ENCODE data around the gene GDF9. TPM values are rescaled to one million over a fixed set of nuclear protein-coding genes. Genes with fewer than 3 reads are reported as not detected.

Gene GDF9
- total RNA-seq, 2 donors from 2014 or later: 1.9 to 2.8 TPM

GRCh38 chr5:132827943-132828673 lies 38.2 kb downstream of the GDF9 start:
- Mint-ChIP-seq H3K36me3 (ENCODE audit: insufficient read depth in 2 of 2) (no peaks in the 10 kb centered on the region), H3K4me3 (no peak overlapping the region), H3K9me3 (no peaks in the 10 kb centered on the region)

GRCh38 chr5:132826424-132827082 lies 39.7 kb downstream of the GDF9 start:
- Mint-ChIP-seq H3K4me1 (ENCODE audit: low read depth) (peaks cover 9% of the 10 kb centered on the region), H3K36me3 (ENCODE audit: insufficient read depth in 2 of 2) (no peaks in the 10 kb centered on the region), H3K4me3 (peak overlapping the region; percentile 59 to 68), H3K9me3 (no peaks in the 10 kb centered on the region), H3K27ac (no peak overlapping the region), H3K27me3 (ENCODE audit: low read depth) (peaks cover 73% of the 10 kb centered on the region)
- ATAC-seq (replicated peaks in 1 of 2) (no peak), DNase-seq (no peak)

More at GRCh38 chr5:132827943-132828673, 38.2 kb downstream of the GDF9 start:
- no peak for DNase-seq
- Mint-ChIP-seq H3K4me1 (ENCODE audit: low read depth) (peaks cover 9% of the 10 kb centered on the region), H3K27ac (no peak overlapping the region), H3K27me3 (ENCODE audit: low read depth) (peaks cover 75% of the 10 kb centered on the region)
- no peak for ATAC-seq (replicated peaks in 1 of 2)

GRCh38 chr5:132825834-132826391 lies 40.4 kb downstream of the GDF9 start:
- DNase-seq (peak; percentile 41 to 49), ATAC-seq (replicated peaks in 1 of 2) (peak; percentile 47 to 54)
- H3K4me3 Mint-ChIP-seq: peak overlapping the region; percentile 59 to 68
- no peak overlapping the region for H3K27ac Mint-ChIP-seq
- peaks cover 67% of the 10 kb centered on the region for H3K27me3 Mint-ChIP-seq (ENCODE audit: low read depth)
- no peaks in the 10 kb centered on the region for H3K36me3 Mint-ChIP-seq (ENCODE audit: insufficient read depth in 2 of 2)
- H3K9me3 Mint-ChIP-seq: no peaks in the 10 kb centered on the region
- peaks cover 9% of the 10 kb centered on the region for H3K4me1 Mint-ChIP-seq (ENCODE audit: low read depth)

- peaks cover 71% of the 10 kb centered on the region for H3K27me3 Mint-ChIP-seq (ENCODE audit: low read depth)
These were observed 41.0 kb downstream of the GDF9 start for GRCh38 chr5:132825033-132825833.

GRCh38 chr5:132824426-132824825 lies 41.8 kb downstream of the GDF9 start:
- Mint-ChIP-seq H3K4me1 (ENCODE audit: low read depth) (peaks cover 14% of the 10 kb centered on the region), H3K27ac (no peak overlapping the region), H3K27me3 (ENCODE audit: low read depth) (peaks cover 74% of the 10 kb centered on the region), H3K4me3 (peak overlapping the region; percentile 36 to 46), H3K36me3 (ENCODE audit: insufficient read depth in 2 of 2) (no peaks in the 10 kb centered on the region), H3K9me3 (no peaks in the 10 kb centered on the region)
- DNase-seq (no peak), ATAC-seq (replicated peaks in 1 of 2) (no peak)

More at GRCh38 chr5:132825033-132825833, 41.0 kb downstream of the GDF9 start:
- Mint-ChIP-seq H3K9me3 (no peaks in the 10 kb centered on the region), H3K36me3 (ENCODE audit: insufficient read depth in 2 of 2) (no peaks in the 10 kb centered on the region), H3K4me3 (peak overlapping the region; percentile 36 to 59), H3K4me1 (ENCODE audit: low read depth) (peaks cover 12% of the 10 kb centered on the region), H3K27ac (no peak overlapping the region)
- ATAC-seq (replicated peaks in 1 of 2) (peak; percentile 16 to 17), DNase-seq (peak in 1 of 2 donors; percentile 28)

- Mint-ChIP-seq H3K9me3 (no peaks in the 10 kb centered on the region), H3K27me3 (ENCODE audit: low read depth) (peaks cover 74% of the 10 kb centered on the region), H3K4me1 (ENCODE audit: low read depth) (peaks cover 13% of the 10 kb centered on the region), H3K4me3 (peak overlapping the region; percentile 67 to 71), H3K36me3 (ENCODE audit: insufficient read depth in 2 of 2) (no peaks in the 10 kb centered on the region), H3K27ac (no peak overlapping the region)
- DNase-seq (no peak), ATAC-seq (replicated peaks in 1 of 2) (no peak)
These were observed 42.7 kb downstream of the GDF9 start for GRCh38 chr5:132823481-132824050.

- no peaks in the 10 kb centered on the region for H3K36me3 Mint-ChIP-seq (ENCODE audit: insufficient read depth in 2 of 2)
- peak in 1 of 2 donors; percentile 24 for DNase-seq
- H3K4me1 Mint-ChIP-seq (ENCODE audit: low read depth): peaks cover 13% of the 10 kb centered on the region
- H3K27ac Mint-ChIP-seq: no peak overlapping the region
- ATAC-seq (replicated peaks in 1 of 2): peak in 1 of 2 donors; percentile 8
- peak overlapping the region; percentile 67 to 71 for H3K4me3 Mint-ChIP-seq
- H3K27me3 Mint-ChIP-seq (ENCODE audit: low read depth): peaks cover 74% of the 10 kb centered on the region
- no peaks in the 10 kb centered on the region for H3K9me3 Mint-ChIP-seq
These were observed 43.4 kb downstream of the GDF9 start for GRCh38 chr5:132822650-132823480.

- peaks cover 13% of the 10 kb centered on the region for H3K4me1 Mint-ChIP-seq (ENCODE audit: low read depth)
- no peak for ATAC-seq (replicated peaks in 1 of 2)
- no peak overlapping the region for H3K4me3 Mint-ChIP-seq
- no peaks in the 10 kb centered on the region for H3K9me3 Mint-ChIP-seq
- no peak for DNase-seq
- peaks cover 65% of the 10 kb centered on the region for H3K27me3 Mint-ChIP-seq (ENCODE audit: low read depth)
- H3K36me3 Mint-ChIP-seq (ENCODE audit: insufficient read depth in 2 of 2): no peaks in the 10 kb centered on the region
- H3K27ac Mint-ChIP-seq: no peak overlapping the region
These were observed 44.5 kb downstream of the GDF9 start for GRCh38 chr5:132821791-132822190.

- H3K4me1 Mint-ChIP-seq (ENCODE audit: low read depth): peaks cover 13% of the 10 kb centered on the region
- H3K27me3 Mint-ChIP-seq (ENCODE audit: low read depth): peaks cover 61% of the 10 kb centered on the region
- H3K9me3 Mint-ChIP-seq: no peaks in the 10 kb centered on the region
- H3K36me3 Mint-ChIP-seq (ENCODE audit: insufficient read depth in 2 of 2): no peaks in the 10 kb centered on the region
- no peak overlapping the region for H3K4me3 Mint-ChIP-seq
- ATAC-seq (replicated peaks in 1 of 2) (no peak), DNase-seq (no peak)
- H3K27ac Mint-ChIP-seq: no peak overlapping the region
These were observed 44.9 kb downstream of the GDF9 start for GRCh38 chr5:132821350-132821749.

- no peaks in the 10 kb centered on the region for H3K9me3 Mint-ChIP-seq
These were observed 46.0 kb downstream of the GDF9 start for GRCh38 chr5:132820162-132820754.

GRCh38 chr5:132819468-132819867 lies 46.8 kb downstream of the GDF9 start:
- DNase-seq: no peak
- H3K9me3 Mint-ChIP-seq: no peaks in the 10 kb centered on the region
- H3K4me3 Mint-ChIP-seq: peak overlapping the region; percentile 54 to 83
- peaks cover 53% of the 10 kb centered on the region for H3K27me3 Mint-ChIP-seq (ENCODE audit: low read depth)
- H3K27ac Mint-ChIP-seq: no peak overlapping the region
- H3K36me3 Mint-ChIP-seq (ENCODE audit: insufficient read depth in 2 of 2): peaks cover 0 to 1% of the 10 kb centered on the region in 2 donors
- peaks cover 13% of the 10 kb centered on the region for H3K4me1 Mint-ChIP-seq (ENCODE audit: low read depth)
- peak in 1 of 2 donors; percentile 8 for ATAC-seq (replicated peaks in 1 of 2)

More at GRCh38 chr5:132820162-132820754, 46.0 kb downstream of the GDF9 start:
- peak overlapping the region in 1 of 2 donors; percentile 59 for H3K4me3 Mint-ChIP-seq
- H3K36me3 Mint-ChIP-seq (ENCODE audit: insufficient read depth in 2 of 2): no peaks in the 10 kb centered on the region
- no peak overlapping the region for H3K27ac Mint-ChIP-seq
- DNase-seq: peak; percentile 90 to 91
- peaks cover 13% of the 10 kb centered on the region for H3K4me1 Mint-ChIP-seq (ENCODE audit: low read depth)
- peak; percentile 89 to 93 for ATAC-seq (replicated peaks in 1 of 2)
- H3K27me3 Mint-ChIP-seq (ENCODE audit: low read depth): peaks cover 57% of the 10 kb centered on the region

All from activated T-cell treated with anti-CD3 and anti-CD28 coated beads, Interleukin-2, amount 50 U/mL, for 72 hours (primary cell).